Measurements from ENCODE around the gene KCNJ18. TPM values are rescaled to one million over a fixed set of nuclear protein-coding genes. Genes with fewer than 3 reads are reported as not detected.
"Not testable (repeated sequence)": the region's sequence is repeated elsewhere in the genome, so short reads cannot be mapped to it uniquely, and the experiment has no call there.

The KCNJ18 gene
- total RNA-seq, 4 donors from 2014 or later, result not detected

DNA sequence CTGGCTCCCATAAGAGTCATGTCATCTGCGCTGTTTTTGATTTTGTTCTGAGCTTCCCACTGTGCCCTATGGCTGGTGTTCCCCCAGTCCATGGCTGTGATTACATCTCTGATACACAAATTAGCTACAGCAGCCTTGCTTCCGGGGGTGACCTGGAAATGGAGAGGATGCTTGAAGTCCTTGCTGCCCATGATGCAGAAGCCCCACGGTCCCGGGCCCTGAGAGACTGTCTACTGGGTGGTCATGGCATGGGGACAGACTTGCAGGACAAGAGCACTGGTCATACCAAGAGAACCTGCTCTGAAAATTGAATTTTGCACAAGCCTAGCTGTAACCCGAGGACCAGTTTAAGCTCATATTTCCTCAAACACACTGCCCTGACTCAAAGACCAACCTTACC, 38.8 kb downstream of the KCNJ18 start:
- in situ Hi-C loops (cut with MboI; ENCODE audit: low sequenced_read_pairs in 4 of 4); DNase-seq; H3K27ac ChIP-seq; H3K4me3 ChIP-seq; H3K4me1 ChIP-seq; H3K9me3 ChIP-seq; H3K36me3 ChIP-seq; ATAC-seq; H3K27me3 ChIP-seq; intact Hi-C loops (cut with DNase I; ENCODE audit: low total_unique reads): not testable (repeated sequence)

DNA sequence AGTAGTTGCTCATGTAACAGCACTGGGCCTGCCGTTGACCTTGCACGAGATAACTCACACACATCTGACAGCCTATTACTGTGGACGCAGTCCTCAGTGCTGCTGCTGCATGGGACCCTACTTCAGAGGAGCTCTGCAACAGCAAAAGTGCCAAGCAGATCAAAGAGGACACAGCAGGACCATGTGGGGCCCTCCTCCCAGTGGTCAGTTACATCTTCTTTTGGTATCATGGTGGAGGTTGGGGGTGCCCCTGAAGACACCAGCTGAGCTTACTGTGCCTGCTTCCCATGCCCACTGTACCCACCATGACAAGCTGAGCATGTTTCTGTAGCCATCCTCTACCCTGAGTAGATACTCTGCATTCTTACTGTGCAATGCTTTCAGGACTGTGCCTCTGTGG, 41.6 kb downstream of the KCNJ18 start:
- H3K27me3 ChIP-seq; DNase-seq; H3K36me3 ChIP-seq; intact Hi-C loops (cut with DNase I; ENCODE audit: low total_unique reads); H3K4me1 ChIP-seq; H3K27ac ChIP-seq; H3K4me3 ChIP-seq; in situ Hi-C loops (cut with MboI; ENCODE audit: low sequenced_read_pairs in 4 of 4); ATAC-seq; H3K9me3 ChIP-seq: not testable (repeated sequence)

DNA sequence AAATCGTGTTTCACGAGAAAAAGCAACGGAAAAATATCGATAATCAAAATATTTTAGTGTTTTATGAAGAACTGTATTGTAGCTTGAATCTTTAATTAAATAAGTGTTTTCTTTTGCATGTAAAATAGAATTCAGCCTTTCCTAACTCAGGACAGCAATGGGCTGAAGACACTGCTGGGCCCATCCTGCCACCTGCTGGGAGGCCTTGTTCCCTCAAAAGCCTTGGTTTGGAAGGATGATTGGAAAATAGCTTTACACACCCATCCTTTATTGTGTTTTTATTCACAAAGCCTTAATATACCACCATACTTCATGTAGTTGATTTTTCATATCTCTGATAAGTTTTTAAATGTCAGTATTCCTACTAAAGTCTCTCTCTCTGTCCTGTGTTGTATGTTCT, 43.5 kb downstream of the KCNJ18 start:
- H3K4me1 ChIP-seq; ATAC-seq; intact Hi-C loops (cut with DNase I; ENCODE audit: low total_unique reads): not testable (repeated sequence)

DNA sequence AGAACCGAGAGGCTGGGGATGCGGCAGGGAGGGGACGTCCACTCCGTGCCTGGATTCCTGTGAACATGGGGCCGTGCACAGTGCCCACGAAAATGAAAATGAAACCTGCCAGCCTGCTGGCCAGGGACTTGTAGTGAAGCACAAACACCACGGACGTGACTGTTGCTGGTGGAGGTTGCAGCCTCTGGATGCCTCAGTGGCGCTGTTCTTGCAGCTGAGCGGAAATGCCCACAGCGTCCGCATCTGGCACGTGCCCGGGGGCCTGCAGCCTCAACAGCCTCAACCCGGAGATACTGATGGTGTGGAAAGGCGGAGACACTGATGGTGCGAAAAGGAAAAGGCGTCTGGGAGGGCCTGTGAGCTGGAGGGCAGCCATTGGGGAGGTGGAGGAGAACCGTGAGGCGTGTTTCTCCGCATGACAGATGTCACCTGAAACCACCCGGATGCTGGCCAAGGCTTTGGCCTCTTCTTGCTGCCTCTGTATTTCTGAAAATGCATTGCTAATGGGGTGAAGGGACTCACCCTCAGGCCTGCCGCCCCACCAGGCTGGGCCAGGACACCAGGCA, 44.8 kb downstream of the KCNJ18 start:
- H3K4me1 ChIP-seq; H3K27ac ChIP-seq; H3K9me3 ChIP-seq; in situ Hi-C loops (cut with MboI; ENCODE audit: low sequenced_read_pairs in 4 of 4); intact Hi-C loops (cut with DNase I; ENCODE audit: low total_unique reads); ATAC-seq; H3K4me3 ChIP-seq; H3K36me3 ChIP-seq; DNase-seq; H3K27me3 ChIP-seq: not testable (repeated sequence)

More for the DNA sequence above, 43.5 kb downstream of the KCNJ18 start:
- DNase-seq; in situ Hi-C loops (cut with MboI; ENCODE audit: low sequenced_read_pairs in 4 of 4); H3K27ac ChIP-seq; H3K27me3 ChIP-seq; H3K36me3 ChIP-seq; H3K4me3 ChIP-seq; H3K9me3 ChIP-seq: not testable (repeated sequence)

DNA sequence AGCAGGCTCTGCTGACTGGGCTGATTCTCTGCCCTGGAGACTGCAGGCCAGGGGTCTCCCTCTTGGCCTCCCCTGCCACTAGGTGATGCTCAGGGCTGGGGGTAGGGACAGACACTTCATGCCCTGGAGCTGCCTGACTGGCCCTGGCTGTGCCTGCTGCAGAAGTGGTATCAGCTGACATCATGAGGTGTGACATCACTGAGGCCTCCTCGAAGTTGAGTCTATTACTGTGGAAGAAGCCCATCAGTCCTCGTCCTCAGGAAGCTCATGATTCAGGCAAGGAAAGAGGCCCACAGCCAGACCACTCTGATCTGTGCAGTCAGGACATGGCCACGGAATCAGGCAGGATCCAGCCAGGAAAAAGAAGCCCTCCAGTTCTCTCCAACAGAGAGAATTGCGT, 45.9 kb downstream of the KCNJ18 start:
- DNase-seq; intact Hi-C loops (cut with DNase I; ENCODE audit: low total_unique reads); H3K4me3 ChIP-seq; H3K4me1 ChIP-seq; H3K36me3 ChIP-seq; in situ Hi-C loops (cut with MboI; ENCODE audit: low sequenced_read_pairs in 4 of 4); ATAC-seq; H3K27ac ChIP-seq; H3K27me3 ChIP-seq; H3K9me3 ChIP-seq: not testable (repeated sequence)

DNA sequence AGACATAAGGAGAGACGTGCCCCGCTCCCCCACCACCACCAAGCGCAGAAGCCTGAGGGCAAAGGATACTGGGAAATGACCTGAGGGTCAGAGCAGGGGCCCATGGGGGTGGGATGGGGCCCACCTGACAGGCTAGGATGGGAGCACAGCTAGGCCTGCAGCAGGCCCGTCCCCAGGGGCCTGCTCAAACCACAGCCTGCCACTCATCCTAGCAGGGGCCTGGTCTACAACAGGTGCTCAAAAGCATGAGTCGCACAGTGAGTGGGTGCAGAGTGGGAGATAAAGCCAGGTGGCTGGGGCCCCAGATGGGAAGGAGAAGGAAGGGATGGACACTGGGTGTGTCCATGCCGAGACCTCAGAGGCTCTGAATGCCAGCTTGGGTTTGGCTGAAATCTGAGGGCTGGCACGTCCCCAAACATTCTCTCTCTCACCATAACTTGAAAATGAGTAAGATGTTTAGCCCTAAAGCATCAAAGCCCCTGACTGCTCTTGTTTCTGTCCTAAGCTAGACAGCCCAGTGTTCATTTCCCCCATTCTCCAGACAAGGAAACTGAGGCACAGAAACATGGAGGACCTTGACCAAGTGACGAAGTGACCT, 46.7 kb downstream of the KCNJ18 start:
- H3K4me3 ChIP-seq; H3K27ac ChIP-seq; H3K36me3 ChIP-seq; in situ Hi-C loops (cut with MboI; ENCODE audit: low sequenced_read_pairs in 4 of 4); intact Hi-C loops (cut with DNase I; ENCODE audit: low total_unique reads); H3K4me1 ChIP-seq; H3K27me3 ChIP-seq; DNase-seq; ATAC-seq; H3K9me3 ChIP-seq: not testable (repeated sequence)

DNA sequence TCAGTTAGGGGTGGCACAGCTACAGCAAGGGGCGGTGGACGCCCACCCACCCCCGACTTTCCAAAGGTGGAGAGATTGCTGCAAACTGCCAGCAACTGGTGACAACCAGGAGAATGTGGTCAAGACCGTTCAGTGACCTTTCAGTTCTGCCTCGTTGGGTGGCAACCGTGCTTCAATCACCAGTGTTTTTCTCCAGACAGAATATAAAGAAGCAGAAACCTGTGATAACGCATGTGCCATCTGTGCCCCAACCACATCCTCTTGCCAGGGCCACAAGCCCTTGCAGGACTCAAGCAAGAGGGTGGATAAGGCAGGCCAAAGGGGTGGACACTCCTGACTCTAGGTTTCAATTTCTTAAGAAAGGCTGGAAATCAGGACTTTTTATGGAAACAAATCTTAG, 47.2 kb downstream of the KCNJ18 start:
- H3K27ac ChIP-seq; H3K9me3 ChIP-seq; H3K4me1 ChIP-seq; intact Hi-C loops (cut with DNase I; ENCODE audit: low total_unique reads); H3K36me3 ChIP-seq; H3K4me3 ChIP-seq; ATAC-seq; DNase-seq; H3K27me3 ChIP-seq; in situ Hi-C loops (cut with MboI; ENCODE audit: low sequenced_read_pairs in 4 of 4): not testable (repeated sequence)

DNA sequence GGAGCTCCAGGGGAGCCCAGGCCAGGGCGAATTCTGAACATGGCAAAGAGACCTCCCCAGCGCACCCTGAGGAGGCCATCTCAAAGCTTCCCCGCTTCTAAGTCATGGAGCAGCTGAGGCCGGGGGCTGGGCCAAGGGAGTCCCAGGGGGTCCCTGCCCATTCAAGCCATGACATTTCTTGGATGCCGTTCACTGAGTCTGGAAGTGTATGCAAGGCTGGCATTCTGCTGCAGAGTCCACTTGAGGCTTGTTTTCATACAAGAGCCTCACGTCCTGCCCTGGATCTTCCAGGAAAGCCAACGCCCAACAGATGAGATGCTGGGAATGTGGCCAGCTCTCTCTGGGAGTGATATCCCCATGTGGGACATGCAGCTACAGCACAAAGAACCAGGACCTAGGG, 48.5 kb downstream of the KCNJ18 start:
- in situ Hi-C loops (cut with MboI; ENCODE audit: low sequenced_read_pairs in 4 of 4); H3K4me3 ChIP-seq; H3K27ac ChIP-seq; intact Hi-C loops (cut with DNase I; ENCODE audit: low total_unique reads); DNase-seq; H3K27me3 ChIP-seq; H3K36me3 ChIP-seq; ATAC-seq; H3K9me3 ChIP-seq; H3K4me1 ChIP-seq: not testable (repeated sequence)

DNA sequence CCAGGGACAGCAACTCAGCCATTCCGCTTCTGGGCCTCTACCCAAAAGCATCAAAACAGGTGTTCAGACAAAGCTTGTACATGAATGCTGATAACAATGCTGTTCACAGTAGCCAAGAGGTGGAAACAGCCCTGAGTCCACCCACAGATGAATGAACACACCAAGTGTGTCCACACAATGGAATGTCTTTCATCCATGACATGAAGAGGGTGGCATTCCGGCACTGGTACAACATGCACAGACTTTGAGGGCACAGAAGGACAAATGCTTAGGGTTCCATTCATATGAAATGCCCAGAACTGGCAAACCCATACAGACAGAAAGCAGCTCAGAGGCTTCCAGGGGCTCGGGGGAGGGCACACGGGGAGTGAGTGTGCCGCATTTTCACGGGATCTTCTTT, 49.2 kb downstream of the KCNJ18 start:
- in situ Hi-C loops (cut with MboI; ENCODE audit: low sequenced_read_pairs in 4 of 4); H3K9me3 ChIP-seq; H3K4me3 ChIP-seq; H3K36me3 ChIP-seq; DNase-seq; H3K27ac ChIP-seq; H3K4me1 ChIP-seq; H3K27me3 ChIP-seq; intact Hi-C loops (cut with DNase I; ENCODE audit: low total_unique reads); ATAC-seq: not testable (repeated sequence)

Data from gastrocnemius medialis (tissue), 4 donors.